IMR-90 (cell line): ENCODE measurements around the gene TTLL11. TPM values are rescaled to one million over a fixed set of nuclear protein-coding genes. Genes with fewer than 3 reads are reported as not detected.

Experiments
- ATAC-seq: fragments of 200-7000 bp; cut with Tn5 transposase; 2 replicates; pipeline ENCODE4 v1.9.1; 2020; ENCODE audit warnings: low read depth, mild to moderate bottlenecking, moderate library complexity
- BruUV-seq: library from RNA; stranded (reverse); fragments of 400-500 nt; replicated peaks from 2 replicates; lab custom pipeline; 2021; lab: Mats Ljungman, UMichigan
- CTCF ChIA-PET: fragments of 300-600 bp; formaldehyde crosslinking; extraction: SDS; loops from one replicate; lab custom pipeline; 2021; ENCODE audit warnings: antibody characterized with exemption; lab: Yijun Ruan, JAX
- POLR2A ChIA-PET: fragments of 300-600 bp; sonication (Branson Sonifier 250); formaldehyde crosslinking; loops from one replicate; lab custom pipeline; 2022; ENCODE audit warnings: antibody characterized with exemption; ENCODE audit not compliant: unreplicated experiment; lab: Charles Lee
- DNase-seq: peaks from one replicate; pipeline ENCODE4 v3.0.0; 2013
- H2AFZ ChIP-seq: replicated peaks from 2 replicates; pipeline ENCODE3; 2013; ENCODE audit warnings: low read length, mild to moderate bottlenecking; ENCODE audit not compliant: poor library complexity
- H2AK5ac ChIP-seq: 2 replicates; pipeline ENCODE4 v1.6.1; 2013; ENCODE audit warnings: low read depth, low read length, inconsistent platforms
- H2AK9ac ChIP-seq: replicated peaks from 2 replicates; pipeline ENCODE3; 2013; ENCODE audit warnings: mild to moderate bottlenecking, low read depth, low read length, moderate library complexity; ENCODE audit not compliant: poor library complexity
- H2BK120ac ChIP-seq: 2 replicates; pipeline ENCODE4 v1.6.1; 2013; ENCODE audit warnings: low read depth, low read length, inconsistent platforms
- H2BK15ac ChIP-seq: 3 replicates; pipeline ENCODE4 v1.6.1; 2013; ENCODE audit warnings: low read depth, low read length, inconsistent platforms
- H2BK20ac ChIP-seq: 2 replicates; pipeline ENCODE4 v1.6.1; 2013; ENCODE audit warnings: low read depth, mild to moderate bottlenecking, inconsistent platforms, low read length, moderate library complexity
- H2BK5ac ChIP-seq: 2 replicates; pipeline ENCODE4 v1.6.1; 2013; ENCODE audit warnings: mild to moderate bottlenecking, low read depth, low read length, inconsistent platforms; ENCODE audit not compliant: poor library complexity, severe bottlenecking
- H3K14ac ChIP-seq: replicated peaks from 2 replicates; pipeline ENCODE4 v1.6.1; 2013; ENCODE audit warnings: low read depth, low read length, inconsistent platforms
- H3K18ac ChIP-seq: 2 replicates; pipeline ENCODE4 v1.6.1; 2013; ENCODE audit warnings: low read depth, low read length, control low read depth
- H3K23ac ChIP-seq: 2 replicates; pipeline ENCODE4 v1.6.1; 2013; ENCODE audit warnings: low read depth, low read length, inconsistent platforms
- H3K27ac ChIP-seq: 2 replicates; pipeline ENCODE4 v1.5.1; 2013; ENCODE audit warnings: mild to moderate bottlenecking, control low read depth, low read length; ENCODE audit not compliant: insufficient read depth
- H3K27me3 ChIP-seq: 2 replicates; pipeline ENCODE4 v1.6.1; 2013; ENCODE audit warnings: low read length; ENCODE audit not compliant: control insufficient read depth, insufficient read depth
- H3K36me3 ChIP-seq: 2 replicates; pipeline ENCODE4 v1.6.1; 2013; ENCODE audit warnings: low read length, mixed read lengths; ENCODE audit not compliant: control insufficient read depth, insufficient read depth
- H3K4ac ChIP-seq: 2 replicates; pipeline ENCODE4 v1.6.1; 2013; ENCODE audit warnings: low read depth, low read length, inconsistent platforms
- H3K4me1 ChIP-seq: 2 replicates; pipeline ENCODE4 v1.6.1; 2013; ENCODE audit warnings: low read length, mixed read lengths; ENCODE audit not compliant: control insufficient read depth, insufficient read depth
- H3K4me2 ChIP-seq: 2 replicates; pipeline ENCODE4 v1.6.1; 2013; ENCODE audit warnings: low read depth, mild to moderate bottlenecking, control low read depth, low read length, moderate library complexity
- H3K4me3 ChIP-seq: 2 replicates; pipeline ENCODE4 v1.5.1; 2013; ENCODE audit warnings: low read depth, mild to moderate bottlenecking, control low read depth, low read length, moderate library complexity; ENCODE audit not compliant: insufficient read depth
- H3K56ac ChIP-seq: 2 replicates; pipeline ENCODE4 v1.6.1; 2013; ENCODE audit warnings: low read length, inconsistent platforms; ENCODE audit not compliant: insufficient read depth; ENCODE audit errors: extremely low read depth
- H3K79me1 ChIP-seq, 2 experiments: 2 replicates each; pipeline ENCODE4 v1.6.1; 2013; ENCODE audit warnings: low read length in 2 of 2, inconsistent platforms in 1 of 2, low read depth in 1 of 2
- H3K9ac ChIP-seq: 2 replicates; pipeline ENCODE4 v1.6.1; 2013; ENCODE audit warnings: low read depth, low read length, control low read depth
- H3K9me1 ChIP-seq: 2 replicates; pipeline ENCODE4 v1.6.1; 2013; ENCODE audit warnings: low read length, inconsistent platforms; ENCODE audit not compliant: insufficient read depth
- H3K9me3 ChIP-seq: 2 replicates; pipeline ENCODE4 v1.6.1; 2013; ENCODE audit warnings: low read length; ENCODE audit not compliant: control insufficient read depth, insufficient read depth
- H4K20me1 ChIP-seq: 2 replicates; pipeline ENCODE4 v1.6.1; 2013; ENCODE audit warnings: low read length, inconsistent platforms; ENCODE audit not compliant: insufficient read depth
- H4K5ac ChIP-seq: 2 replicates; pipeline ENCODE4 v1.6.1; 2013; ENCODE audit warnings: mild to moderate bottlenecking, low read depth, low read length, control low read depth
- H4K8ac ChIP-seq, 2 experiments: 2 replicates each; pipeline ENCODE4 v1.6.1; 2013; ENCODE audit warnings: low read depth in 2 of 2, low read length in 2 of 2, control low read depth in 1 of 2, inconsistent platforms in 1 of 2
- H4K91ac ChIP-seq: 2 replicates; pipeline ENCODE4 v1.6.1; 2013; ENCODE audit warnings: low read depth, low read length, inconsistent platforms; ENCODE audit not compliant: insufficient read depth
- BHLHE40 ChIP-seq: fragments of 150-350 bp; IDR thresholded peaks from 2 replicates; pipeline ENCODE4 v1.6.1; 2016; ENCODE audit warnings: mild to moderate bottlenecking, low read depth, low read length
- CEBPB ChIP-seq: IDR thresholded peaks from 2 replicates; pipeline ENCODE4 v1.6.1; 2012; ENCODE audit warnings: low read depth, low read length, improper control_type of control experiment
- CHD1 ChIP-seq: IDR thresholded peaks from 2 replicates; pipeline ENCODE4 v1.6.1; 2012; ENCODE audit warnings: low read depth, low read length, improper control_type of control experiment
- FOS ChIP-seq: fragments of 150-350 bp; IDR thresholded peaks from 2 replicates; pipeline ENCODE4 v1.6.1; 2016; ENCODE audit warnings: low read depth, low read length
- MAFK ChIP-seq: IDR thresholded peaks from 2 replicates; pipeline ENCODE4 v1.6.1; 2012; ENCODE audit warnings: low read depth, low read length, improper control_type of control experiment
- MAZ ChIP-seq: IDR thresholded peaks from 2 replicates; pipeline ENCODE4 v1.6.1; 2012; ENCODE audit warnings: low read depth, mild to moderate bottlenecking, low read length, improper control_type of control experiment, moderate library complexity, borderline replicate concordance
- MXI1 ChIP-seq: IDR thresholded peaks from 2 replicates; pipeline ENCODE4 v1.6.1; 2012; ENCODE audit warnings: low read depth, mild to moderate bottlenecking, low read length, moderate library complexity, borderline replicate concordance
- POLR2A ChIP-seq: IDR thresholded peaks from 2 replicates; pipeline ENCODE4 v1.6.1; 2012; ENCODE audit warnings: mild to moderate bottlenecking, low read depth, low read length
- RAD21 ChIP-seq: IDR thresholded peaks from 2 replicates; pipeline ENCODE4 v1.6.1; 2012; ENCODE audit warnings: low read length, improper control_type of control experiment
- RCOR1 ChIP-seq: IDR thresholded peaks from 2 replicates; pipeline ENCODE4 v1.6.1; 2012; ENCODE audit warnings: mild to moderate bottlenecking, low read length, improper control_type of control experiment; ENCODE audit not compliant: insufficient replicate concordance
- RFX5 ChIP-seq: IDR thresholded peaks from 2 replicates; pipeline ENCODE4 v1.8.0; 2012; ENCODE audit warnings: low read depth, mild to moderate bottlenecking, low read length, moderate library complexity
- SMC3 ChIP-seq: fragments of 150-350 bp; IDR thresholded peaks from 2 replicates; pipeline ENCODE4 v1.6.1; 2016; ENCODE audit warnings: low read depth, mild to moderate bottlenecking, antibody characterized with exemption, low read length, moderate library complexity
- WGBS, 2 experiments: methylation state at CpG; one replicate each; pipeline versions ENCODE4 v1.1.5 to v1.1.7; 2013; ENCODE audit warnings: missing lambda C conversion rate in 2 of 2; ENCODE audit not compliant: insufficient read length in 1 of 2; ENCODE audit errors: extremely low coverage in 2 of 2; 5-methylcytosine and 5-hydroxymethylcytosine counted together
- dilution Hi-C: fragments of 300-500 bp; cut with HindIII; formaldehyde crosslinking; loops from one replicate; pipeline ENCODE4 v1.14.3; 2018; ENCODE audit warnings: low sequenced_read_pairs; ENCODE audit not compliant: unreplicated experiment
- in situ Hi-C: fragments of 300-500 bp; cut with MboI; formaldehyde crosslinking; loops from 3 replicates; pipeline ENCODE4 v1.14.3; 2019; ENCODE audit warnings: low sequenced_read_pairs, inconsistent platforms, mixed read lengths
- intact Hi-C: fragments of 100-400 bp; cut with micrococcal nuclease; formaldehyde crosslinking; loops from 2 replicates; pipeline ENCODE4 v1.10.0; 2022
- polyA plus RNA-seq, 3 experiments: library from polyadenylated mRNA; depleted of rRNA; stranded (reverse); fragments of >200 nt; gene quantifications; 2 replicates each; pipeline ENCODE4 v1.2.3, GENCODE V29; 2012; ENCODE audit warnings: low replicate concordance in 1 of 3
- total RNA-seq: library from RNA; depleted of rRNA; stranded (reverse); fragments of >200 nt; gene quantifications from 2 replicates; pipeline ENCODE4 v1.2.3, GENCODE V29; 2012
- TF ChIP-seq, protein P1 (sequence below): fragments of 150-350 bp; IDR thresholded peaks from 2 replicates; pipeline ENCODE4 v1.6.1; 2017; ENCODE audit warnings: mild to moderate bottlenecking, antibody characterized with exemption, low read length, low read depth
- TF ChIP-seq, protein P2 (sequence below): conservative IDR thresholded peaks from 2 replicates; pipeline ENCODE4 v1.5.1; 2012; ENCODE audit warnings: mild to moderate bottlenecking, low read depth, low read length, improper control_type of control experiment

TTLL11 gene
- total and polyA plus RNA-seq, 2 of the 4 experiments (the other 2 are of a cell fraction), result 2.0 to 4.6 TPM

- Histone ChIP-seq H4K20me1 (no peaks in the 10 kb centered on the region; the same call in 1 of the 2 replicates), H2BK5ac (no peak overlapping the region), H3K9me1 (peaks cover 10% of the 10 kb centered on the region), H3K4ac (no peak overlapping the region), H2BK15ac (no peak overlapping the region), H3K9ac (no peak overlapping the region), H3K36me3 (peaks cover 57% of the 10 kb centered on the region), H3K23ac (no peak overlapping the region), H3K4me2 (no peak overlapping the region), H3K9me3 (0 out of 2 replicates have a peak, but pooled peaks cover 3% of the 10 kb centered on the region), H3K79me1 (peaks cover 0 to 26% of the 10 kb centered on the region in 2 experiments; a peak in 2 of 4 replicates), H4K5ac (no peak overlapping the region), H2BK120ac (no peak overlapping the region), H2AFZ (no peak overlapping the region), H3K4me3 (no peak overlapping the region), H3K14ac (no peak overlapping the region), H3K27ac (no peak overlapping the region), H4K91ac (no peak overlapping the region), H2BK20ac (no peak overlapping the region), H2AK5ac (no peak overlapping the region), H3K27me3 (no peaks in the 10 kb centered on the region), H3K18ac (no peak overlapping the region), H3K4me1 (peaks cover 17% of the 10 kb centered on the region), H3K56ac (no peak overlapping the region), H4K8ac (no peak overlapping the region), H2AK9ac (peak overlapping the region; percentile 17)
- ChIA-PET POLR2A (no interaction called here), CTCF (no interaction called here)
- dilution Hi-C loops (no loop called here), intact Hi-C loops (no loop called here), in situ Hi-C loops (no loop called here)
- no peak for ATAC-seq
- no TSS peak for BruUV-seq
- WGBS, 2 experiments, result 100% methylated on average over 6 of the region's 26 CpGs; no CpG with 5 or more reads in 1 of the 2 experiments
- DNase-seq, result no peak
- TF ChIP-seq, protein P1, sequence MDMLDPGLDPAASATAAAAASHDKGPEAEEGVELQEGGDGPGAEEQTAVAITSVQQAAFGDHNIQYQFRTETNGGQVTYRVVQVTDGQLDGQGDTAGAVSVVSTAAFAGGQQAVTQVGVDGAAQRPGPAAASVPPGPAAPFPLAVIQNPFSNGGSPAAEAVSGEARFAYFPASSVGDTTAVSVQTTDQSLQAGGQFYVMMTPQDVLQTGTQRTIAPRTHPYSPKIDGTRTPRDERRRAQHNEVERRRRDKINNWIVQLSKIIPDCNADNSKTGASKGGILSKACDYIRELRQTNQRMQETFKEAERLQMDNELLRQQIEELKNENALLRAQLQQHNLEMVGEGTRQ, result no peak
- TF ChIP-seq SMC3 (no peak), MXI1 (no peak), RCOR1 (no peak), POLR2A (no peak), RAD21 (no peak), CEBPB (no peak), FOS (no peak), CHD1 (no peak), RFX5 (no peak), BHLHE40 (no peak), MAZ (no peak), MAFK (no peak)
- TF ChIP-seq, protein P2, sequence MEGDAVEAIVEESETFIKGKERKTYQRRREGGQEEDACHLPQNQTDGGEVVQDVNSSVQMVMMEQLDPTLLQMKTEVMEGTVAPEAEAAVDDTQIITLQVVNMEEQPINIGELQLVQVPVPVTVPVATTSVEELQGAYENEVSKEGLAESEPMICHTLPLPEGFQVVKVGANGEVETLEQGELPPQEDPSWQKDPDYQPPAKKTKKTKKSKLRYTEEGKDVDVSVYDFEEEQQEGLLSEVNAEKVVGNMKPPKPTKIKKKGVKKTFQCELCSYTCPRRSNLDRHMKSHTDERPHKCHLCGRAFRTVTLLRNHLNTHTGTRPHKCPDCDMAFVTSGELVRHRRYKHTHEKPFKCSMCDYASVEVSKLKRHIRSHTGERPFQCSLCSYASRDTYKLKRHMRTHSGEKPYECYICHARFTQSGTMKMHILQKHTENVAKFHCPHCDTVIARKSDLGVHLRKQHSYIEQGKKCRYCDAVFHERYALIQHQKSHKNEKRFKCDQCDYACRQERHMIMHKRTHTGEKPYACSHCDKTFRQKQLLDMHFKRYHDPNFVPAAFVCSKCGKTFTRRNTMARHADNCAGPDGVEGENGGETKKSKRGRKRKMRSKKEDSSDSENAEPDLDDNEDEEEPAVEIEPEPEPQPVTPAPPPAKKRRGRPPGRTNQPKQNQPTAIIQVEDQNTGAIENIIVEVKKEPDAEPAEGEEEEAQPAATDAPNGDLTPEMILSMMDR, result no peak
Observed at GRCh38 chr9:121774715-121775613, 318.1 kb downstream of the TTLL11 start.
